DOHH2 (cell line): Measurements from ENCODE around the gene DEFB119.

Source experiments
- CTCF ChIP-seq: fragments of 200-600 bp; sonication (generic); IDR thresholded peaks from one replicate; pipeline ENCODE4 v1.5.1; 2014; ENCODE audit warnings: antibody characterized with exemption, mild to moderate bottlenecking, low read depth, low read length; ENCODE audit not compliant: poor library complexity, severe bottlenecking
- EZH2phosphoT487 ChIP-seq: fragments of 200-600 bp; sonication (generic); IDR thresholded peaks from 2 replicates; pipeline ENCODE4 v1.6.1; 2017; ENCODE audit warnings: borderline replicate concordance, mild to moderate bottlenecking, antibody characterized with exemption, low read length, moderate library complexity, mixed read lengths

GRCh38 chr20:31418307-31418706 lies 27.9 kb upstream of the DEFB119 start:
- TF ChIP-seq CTCF (no peak), EZH2phosphoT487 (no peak)
